Measurements from ENCODE around the gene ZBTB7C. TPM values are rescaled to one million over a fixed set of nuclear protein-coding genes. Genes with fewer than 3 reads are reported as not detected.

Gene ZBTB7C
- polyA plus RNA-seq, 2 of the 4 experiments (the other 2 are of a cell fraction): 0.10 to 0.12 TPM

DNA sequence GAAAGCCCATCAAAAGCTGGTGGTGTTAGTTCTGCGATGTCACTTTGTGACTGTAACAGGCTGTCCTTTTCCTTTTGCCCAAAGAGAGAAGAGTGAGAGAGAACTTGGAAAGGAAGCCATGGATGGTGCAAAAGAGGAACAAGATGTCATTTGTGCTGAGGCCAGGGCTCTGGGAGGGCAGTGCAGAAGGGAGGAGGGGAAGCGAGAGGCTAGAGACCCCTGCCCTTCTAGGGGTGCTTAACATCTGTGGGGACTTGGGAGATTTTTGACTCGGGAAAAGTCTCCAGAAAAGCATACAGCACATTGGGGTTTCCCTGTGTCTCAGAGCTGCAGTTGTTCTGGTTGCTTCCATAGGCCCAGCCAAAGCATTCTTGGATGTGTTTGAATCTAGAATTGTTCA lies 49.6 kb downstream of the ZBTB7C start:
- TF ChIP-seq KDM1A (IDR thresholded peaks at IDR 0.05; ENCODE audit: low read depth) (no peak), CBX8 (IDR thresholded peaks at IDR 0.05) (no peak), EP300 (IDR thresholded peaks at IDR 0.05) (no peak), RNF2 (IDR thresholded peaks at IDR 0.05; ENCODE audit: borderline replicate concordance, low read depth) (no peak), ZC3H11A (IDR thresholded peaks at IDR 0.05) (no peak), RAD21 (conservative IDR thresholded peaks at IDR 0.05 in 1 of 2, IDR thresholded peaks at IDR 0.05 in 1 of 2) (no peak), SREBF2 (IDR thresholded peaks at IDR 0.05) (no peak), USF2 (IDR thresholded peaks at IDR 0.05) (no peak), HOXB13 (CRISPR knock-in tag; IDR thresholded peaks at IDR 0.05; ENCODE audit: low read depth) (no peak), FOSB (CRISPR knock-in tag; IDR thresholded peaks at IDR 0.05) (no peak), CEBPB (IDR thresholded peaks at IDR 0.05) (no peak), CHD4 (IDR thresholded peaks at IDR 0.05; ENCODE audit: borderline replicate concordance) (no peak)
- TF ChIP-seq, protein P1, sequence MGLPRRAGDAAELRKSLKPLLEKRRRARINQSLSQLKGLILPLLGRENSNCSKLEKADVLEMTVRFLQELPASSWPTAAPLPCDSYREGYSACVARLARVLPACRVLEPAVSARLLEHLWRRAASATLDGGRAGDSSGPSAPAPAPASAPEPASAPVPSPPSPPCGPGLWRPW (IDR thresholded peaks at IDR 0.05): no peak
- TF ChIP-seq, protein P2, sequence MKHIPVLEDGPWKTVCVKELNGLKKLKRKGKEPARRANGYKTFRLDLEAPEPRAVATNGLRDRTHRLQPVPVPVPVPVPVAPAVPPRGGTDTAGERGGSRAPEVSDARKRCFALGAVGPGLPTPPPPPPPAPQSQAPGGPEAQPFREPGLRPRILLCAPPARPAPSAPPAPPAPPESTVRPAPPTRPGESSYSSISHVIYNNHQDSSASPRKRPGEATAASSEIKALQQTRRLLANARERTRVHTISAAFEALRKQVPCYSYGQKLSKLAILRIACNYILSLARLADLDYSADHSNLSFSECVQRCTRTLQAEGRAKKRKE (CRISPR knock-in tag; IDR thresholded peaks at IDR 0.05; ENCODE audit: low read depth): no peak
- TF ChIP-seq, protein P3, sequence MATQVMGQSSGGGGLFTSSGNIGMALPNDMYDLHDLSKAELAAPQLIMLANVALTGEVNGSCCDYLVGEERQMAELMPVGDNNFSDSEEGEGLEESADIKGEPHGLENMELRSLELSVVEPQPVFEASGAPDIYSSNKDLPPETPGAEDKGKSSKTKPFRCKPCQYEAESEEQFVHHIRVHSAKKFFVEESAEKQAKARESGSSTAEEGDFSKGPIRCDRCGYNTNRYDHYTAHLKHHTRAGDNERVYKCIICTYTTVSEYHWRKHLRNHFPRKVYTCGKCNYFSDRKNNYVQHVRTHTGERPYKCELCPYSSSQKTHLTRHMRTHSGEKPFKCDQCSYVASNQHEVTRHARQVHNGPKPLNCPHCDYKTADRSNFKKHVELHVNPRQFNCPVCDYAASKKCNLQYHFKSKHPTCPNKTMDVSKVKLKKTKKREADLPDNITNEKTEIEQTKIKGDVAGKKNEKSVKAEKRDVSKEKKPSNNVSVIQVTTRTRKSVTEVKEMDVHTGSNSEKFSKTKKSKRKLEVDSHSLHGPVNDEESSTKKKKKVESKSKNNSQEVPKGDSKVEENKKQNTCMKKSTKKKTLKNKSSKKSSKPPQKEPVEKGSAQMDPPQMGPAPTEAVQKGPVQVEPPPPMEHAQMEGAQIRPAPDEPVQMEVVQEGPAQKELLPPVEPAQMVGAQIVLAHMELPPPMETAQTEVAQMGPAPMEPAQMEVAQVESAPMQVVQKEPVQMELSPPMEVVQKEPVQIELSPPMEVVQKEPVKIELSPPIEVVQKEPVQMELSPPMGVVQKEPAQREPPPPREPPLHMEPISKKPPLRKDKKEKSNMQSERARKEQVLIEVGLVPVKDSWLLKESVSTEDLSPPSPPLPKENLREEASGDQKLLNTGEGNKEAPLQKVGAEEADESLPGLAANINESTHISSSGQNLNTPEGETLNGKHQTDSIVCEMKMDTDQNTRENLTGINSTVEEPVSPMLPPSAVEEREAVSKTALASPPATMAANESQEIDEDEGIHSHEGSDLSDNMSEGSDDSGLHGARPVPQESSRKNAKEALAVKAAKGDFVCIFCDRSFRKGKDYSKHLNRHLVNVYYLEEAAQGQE (IDR thresholded peaks at IDR 0.05): no peak
- TF ChIP-seq, protein P4, sequence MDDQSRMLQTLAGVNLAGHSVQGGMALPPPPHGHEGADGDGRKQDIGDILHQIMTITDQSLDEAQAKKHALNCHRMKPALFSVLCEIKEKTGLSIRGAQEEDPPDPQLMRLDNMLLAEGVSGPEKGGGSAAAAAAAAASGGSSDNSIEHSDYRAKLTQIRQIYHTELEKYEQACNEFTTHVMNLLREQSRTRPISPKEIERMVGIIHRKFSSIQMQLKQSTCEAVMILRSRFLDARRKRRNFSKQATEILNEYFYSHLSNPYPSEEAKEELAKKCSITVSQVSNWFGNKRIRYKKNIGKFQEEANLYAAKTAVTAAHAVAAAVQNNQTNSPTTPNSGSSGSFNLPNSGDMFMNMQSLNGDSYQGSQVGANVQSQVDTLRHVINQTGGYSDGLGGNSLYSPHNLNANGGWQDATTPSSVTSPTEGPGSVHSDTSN (IDR thresholded peaks at IDR 0.05): no peak
- 43% methylated on average over 3 of the region's 3 CpGs for WGBS (ENCODE audit: missing lambda C conversion rate)
- no peak for FAIRE-seq
- ChIA-PET CTCF (interaction anchor here (1.2 kb wide), 1 partner anchor 14 kb away, joined by 3 read pairs; no protein-coding TSS in a partner anchor), POLR2A (no interaction called here)
- no peak for ATAC-seq
- H3K4me2 ChIP-seq: no peak overlapping the region
- no peaks in the 10 kb centered on the region for H3K9me3 ChIP-seq
- no peak overlapping the region for H3K27ac ChIP-seq
- no peaks in the 10 kb centered on the region for H3K4me1 ChIP-seq
- no peak overlapping the region for H3K4me3 ChIP-seq
- DNase-seq (ENCODE audit: low read depth in 1 of 2, low spot score in 1 of 2): no peak

DNA sequence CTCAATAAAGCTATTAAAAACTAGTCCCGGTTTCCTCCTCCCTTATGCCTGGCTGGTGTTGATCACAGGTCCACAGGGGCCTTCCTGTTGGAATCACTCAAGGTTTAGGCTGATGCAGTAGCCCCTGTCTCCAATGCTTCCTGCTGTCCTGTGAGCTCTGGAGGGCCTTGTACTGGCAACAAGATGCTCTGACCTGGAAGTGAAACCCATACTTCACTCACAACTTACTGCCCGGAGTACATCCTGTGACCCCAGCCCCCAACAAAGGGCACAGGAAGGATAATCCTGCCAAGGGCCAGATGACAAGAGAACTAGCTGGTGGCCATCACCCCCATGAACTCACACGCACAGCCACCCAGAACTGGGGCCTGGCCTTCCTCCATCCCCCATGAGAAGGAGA lies 50.3 kb downstream of the ZBTB7C start:
- no peak overlapping the region for H3K27ac ChIP-seq
- DNase-seq (ENCODE audit: low read depth in 1 of 2, low spot score in 1 of 2) (no peak), FAIRE-seq (no peak), ATAC-seq (no peak)
- H3K4me3 ChIP-seq: no peak overlapping the region
- no peaks in the 10 kb centered on the region for H3K4me1 ChIP-seq
- ChIA-PET CTCF (interaction anchor here (1.2 to 1.4 kb wide), 2 partner anchors 13 kb away, joined by 3 to 6 read pairs; no protein-coding TSS in a partner anchor), POLR2A (no interaction called here)
- no peak overlapping the region for H3K4me2 ChIP-seq
- 61% methylated on average over 3 of the region's 3 CpGs for WGBS (ENCODE audit: missing lambda C conversion rate)
- H3K9me3 ChIP-seq: no peaks in the 10 kb centered on the region
- TF ChIP-seq HOXB13 (CRISPR knock-in tag; IDR thresholded peaks at IDR 0.05; ENCODE audit: low read depth) (no peak), EP300 (IDR thresholded peaks at IDR 0.05) (no peak), ZNF302 (CRISPR knock-in tag; IDR thresholded peaks at IDR 0.05) (no peak), HMGXB4 (CRISPR knock-in tag; IDR thresholded peaks at IDR 0.05; ENCODE audit: borderline replicate concordance) (no peak), ZSCAN20 (CRISPR knock-in tag; IDR thresholded peaks at IDR 0.05) (no peak), BCL3 (IDR thresholded peaks at IDR 0.05) (no peak), EHMT2 (IDR thresholded peaks at IDR 0.05; ENCODE audit: low read depth) (no peak), HOXB5 (CRISPR knock-in tag; IDR thresholded peaks at IDR 0.05) (no peak), JUN (IDR thresholded peaks at IDR 0.05) (no peak), E2F6 (IDR thresholded peaks at IDR 0.05; ENCODE audit: borderline replicate concordance, low read depth) (no peak), FOXS1 (CRISPR knock-in tag; IDR thresholded peaks at IDR 0.05) (no peak), CHD2 (IDR thresholded peaks at IDR 0.05; ENCODE audit: low read length, partially characterized antibody) (no peak), NPAS2 (CRISPR knock-in tag; IDR thresholded peaks at IDR 0.05; ENCODE audit: borderline replicate concordance) (no peak), ESRRA (IDR thresholded peaks at IDR 0.05; ENCODE audit: borderline replicate concordance, low read length) (no peak)

Measured in A549 (cell line).